Measurements from ENCODE around the gene C10orf95. TPM values are rescaled to one million over a fixed set of nuclear protein-coding genes. Genes with fewer than 3 reads are reported as not detected.
"Not testable (repeated sequence)": the region's sequence is repeated elsewhere in the genome, so short reads cannot be mapped to it uniquely, and the experiment has no call there.

C10orf95 gene
- total RNA-seq (ENCODE audit: low replicate concordance): not detected in 2 replicates

- TF ChIP-seq CTCF (IDR thresholded peaks at IDR 0.05; ENCODE audit: insufficient read depth, low read length): no peak
- H3K4me3 ChIP-seq (ENCODE audit: low read depth, low read length): peak within 1 kb of the TSS; percentile 75
- DNase-seq (ENCODE audit: low read depth): no peak
These were observed at the start of gene C10orf95 for GRCh38 chr10:102451105-102451969. C10orf95 (minus strand) TSS chr10:102451543; CDS start chr10:102451093, 450 bp downstream.

- not testable (repeated sequence) for DNase-seq (ENCODE audit: low read depth); H3K4me3 ChIP-seq (ENCODE audit: low read depth, low read length)
These were observed 49.3 kb upstream of the C10orf95 start for GRCh38 chr10:102500686-102501085.

- H3K4me3 ChIP-seq (ENCODE audit: low read depth, low read length): no peak overlapping the region
- no peak for DNase-seq (ENCODE audit: low read depth)
- no peak for TF ChIP-seq CTCF (IDR thresholded peaks at IDR 0.05; ENCODE audit: insufficient read depth, low read length)
These were observed 48.0 kb upstream of the C10orf95 start for GRCh38 chr10:102499356-102499755.

GRCh38 chr10:102497545-102497944 lies 46.2 kb upstream of the C10orf95 start:
- TF ChIP-seq CTCF (IDR thresholded peaks at IDR 0.05; ENCODE audit: insufficient read depth, low read length): no peak
- DNase-seq (ENCODE audit: low read depth): no peak
- no peak overlapping the region for H3K4me3 ChIP-seq (ENCODE audit: low read depth, low read length)

- no peak for DNase-seq (ENCODE audit: low read depth)
- TF ChIP-seq CTCF (IDR thresholded peaks at IDR 0.05; ENCODE audit: insufficient read depth, low read length): no peak
- no peak overlapping the region for H3K4me3 ChIP-seq (ENCODE audit: low read depth, low read length)
These were observed 42.4 kb upstream of the C10orf95 start for GRCh38 chr10:102493771-102494170.

GRCh38 chr10:102492983-102493382 lies 41.6 kb upstream of the C10orf95 start:
- no peak for TF ChIP-seq CTCF (IDR thresholded peaks at IDR 0.05; ENCODE audit: insufficient read depth, low read length)
- DNase-seq (ENCODE audit: low read depth): peak; percentile 90

GRCh38 chr10:102492344-102492939 lies 41.1 kb upstream of the C10orf95 start:
- no peak for DNase-seq (ENCODE audit: low read depth)
- no peak overlapping the region for H3K4me3 ChIP-seq (ENCODE audit: low read depth, low read length)
- TF ChIP-seq CTCF (IDR thresholded peaks at IDR 0.05; ENCODE audit: insufficient read depth, low read length): no peak

More at GRCh38 chr10:102492983-102493382, 41.6 kb upstream of the C10orf95 start:
- H3K4me3 ChIP-seq (ENCODE audit: low read depth, low read length): no peak overlapping the region

All from fibroblast of the aortic adventitia (primary cell).